Endothelial cell of umbilical vein (primary cell): ENCODE data around the gene APOB. TPM values are rescaled to one million over a fixed set of nuclear protein-coding genes. Genes with fewer than 3 reads are reported as not detected.

Experiments
- BruUV-seq: library from RNA; stranded (reverse); fragments of 400-500 nt; replicated peaks from 2 replicates; lab custom pipeline; 2021; lab: Mats Ljungman, UMichigan
- CTCF ChIA-PET: fragments of 300-600, 350-600 bp; sonication (Branson Sonifier 250); formaldehyde crosslinking; loops from one replicate; lab custom pipeline; 2021; ENCODE audit warnings: antibody characterized with exemption, inconsistent platforms; lab: Charles Lee
- POLR2A ChIA-PET: fragments of 300-600, 350-600 bp; sonication (Branson Sonifier 250); formaldehyde crosslinking; loops from one replicate; lab custom pipeline; 2021; ENCODE audit warnings: antibody characterized with exemption, inconsistent platforms; lab: Charles Lee
- DNase-seq: peaks from one replicate; pipeline ENCODE4 v3.0.0-alpha.2; 2011; ENCODE audit warnings: low read depth, low spot score
- FAIRE-seq: peaks from 2 replicates; lab custom pipeline; 2011; peaks lifted over from hg19 to GRCh38; lab: Jason Lieb, UNC
- H2AFZ ChIP-seq: 2 replicates; pipeline ENCODE4 v1.6.0; 2012; ENCODE audit warnings: low read depth, low read length, control low read depth, inconsistent platforms
- H3K27ac ChIP-seq: 2 replicates; pipeline ENCODE4 v1.5.1; 2011; ENCODE audit warnings: low read depth, mild to moderate bottlenecking, control low read depth, low read length, moderate library complexity; ENCODE audit not compliant: insufficient read depth
- H3K27me3 ChIP-seq, 2 experiments: 2 replicates each; pipeline versions ENCODE4 v1.6.0 to v1.6.1; 2011; ENCODE audit warnings: low read length in 2 of 2, mixed read lengths in 1 of 2; ENCODE audit not compliant: control insufficient read depth in 2 of 2, insufficient read depth in 2 of 2
- H3K36me3 ChIP-seq, 2 experiments: 2 replicates in 1 of 2; 3 replicates in 1 of 2; pipeline ENCODE4 v1.5.1; 2011; ENCODE audit warnings: low read length in 2 of 2, mild to moderate bottlenecking in 1 of 2, moderate library complexity in 1 of 2; ENCODE audit not compliant: control insufficient read depth in 2 of 2, insufficient read depth in 2 of 2; ENCODE audit errors: extremely low read depth in 1 of 2
- H3K4me1 ChIP-seq: 3 replicates; pipeline ENCODE4 v1.5.1; 2011; ENCODE audit warnings: mild to moderate bottlenecking, low read length; ENCODE audit not compliant: control insufficient read depth, insufficient read depth; ENCODE audit errors: extremely low read depth
- H3K4me2 ChIP-seq: 2 replicates; pipeline ENCODE4 v1.6.1; 2011; ENCODE audit warnings: low read length, control low read depth, mixed read lengths; ENCODE audit not compliant: insufficient read depth
- H3K4me3 ChIP-seq, 3 experiments: fragments of 200-600 bp in 1 of 3; sonication (generic), shearing (Covaris generic) in 1 of 3; replicated peaks in 1 of 3; 2 replicates each; pipeline ENCODE4 v1.5.1; 2011 to 2016; ENCODE audit warnings: control low read depth in 3 of 3, low read length in 3 of 3, mild to moderate bottlenecking in 2 of 3, inconsistent platforms in 1 of 3, low read depth in 1 of 3, moderate library complexity in 1 of 3; ENCODE audit not compliant: insufficient read depth in 1 of 3
- H3K79me2 ChIP-seq: 2 replicates; pipeline ENCODE4 v1.6.0; 2012; ENCODE audit warnings: low read length, inconsistent platforms; ENCODE audit not compliant: control insufficient read depth, insufficient read depth
- H3K9ac ChIP-seq: replicated peaks from 2 replicates; pipeline ENCODE3; 2011; ENCODE audit warnings: low read length, control low read depth; ENCODE audit not compliant: insufficient read depth; ENCODE audit errors: extremely low read depth
- H3K9me1 ChIP-seq: replicated peaks from 3 replicates; pipeline ENCODE4 v1.6.0; 2011; ENCODE audit warnings: mild to moderate bottlenecking, low read length; ENCODE audit not compliant: control insufficient read depth, insufficient read depth; ENCODE audit errors: extremely low read depth
- H3K9me3 ChIP-seq: replicated peaks from 2 replicates; pipeline ENCODE4 v1.5.1; 2012; ENCODE audit warnings: low read length, inconsistent platforms; ENCODE audit not compliant: control insufficient read depth, insufficient read depth
- H4K20me1 ChIP-seq: replicated peaks from 2 replicates; pipeline ENCODE3; 2011; ENCODE audit warnings: mild to moderate bottlenecking, low read length; ENCODE audit not compliant: control insufficient read depth, insufficient read depth; ENCODE audit errors: extremely low read depth
- CTCF ChIP-seq, 2 donors: IDR thresholded peaks; 1 replicate in 1 of 2; 2 replicates in 1 of 2; pipeline ENCODE4 v1.5.1; 2011; ENCODE audit warnings: low read length in 2 of 2, mild to moderate bottlenecking in 2 of 2, moderate library complexity in 2 of 2, control low read depth in 1 of 2, inconsistent platforms in 1 of 2, low read depth in 1 of 2; ENCODE audit not compliant: insufficient read depth in 1 of 2; ENCODE audit errors: extremely low read depth in 1 of 2
- EZH2 ChIP-seq: IDR thresholded peaks from 2 replicates; pipeline ENCODE4 v1.6.1; 2012; ENCODE audit warnings: borderline replicate concordance, low read depth, mild to moderate bottlenecking, moderate library complexity, low read length, inconsistent platforms; ENCODE audit not compliant: severe bottlenecking
- FOS ChIP-seq: IDR thresholded peaks from 2 replicates; pipeline ENCODE4 v1.6.1; 2011; ENCODE audit warnings: mild to moderate bottlenecking, low read length, moderate library complexity, borderline replicate concordance; ENCODE audit not compliant: insufficient read depth
- GATA2 ChIP-seq: IDR thresholded peaks from 2 replicates; pipeline ENCODE4 v1.7.0; 2011; ENCODE audit warnings: low read depth, mild to moderate bottlenecking, moderate library complexity, mixed read lengths, low read length; ENCODE audit not compliant: insufficient read length, insufficient read depth
- MAX ChIP-seq: IDR thresholded peaks from 2 replicates; pipeline ENCODE4 v1.6.1; 2011; ENCODE audit not compliant: insufficient read depth, insufficient read length
- POLR2A ChIP-seq: IDR thresholded peaks from 2 replicates; pipeline ENCODE4 v1.6.1; 2012; ENCODE audit warnings: low read depth, mild to moderate bottlenecking, control low read depth, low read length
- POLR2AphosphoS5 ChIP-seq: IDR thresholded peaks from 2 replicates; pipeline ENCODE4 v1.6.1; 2012; ENCODE audit warnings: low read depth, mild to moderate bottlenecking, control low read depth, low read length, moderate library complexity; ENCODE audit not compliant: insufficient read depth
- dilution Hi-C: fragments of 300-500 bp; cut with MboI; formaldehyde crosslinking; loops from one replicate; pipeline ENCODE4 v1.15.0; 2019; ENCODE audit warnings: low sequenced_read_pairs; ENCODE audit not compliant: extremely low pct_ligation_motif_present
- intact Hi-C: fragments of 100-400 bp; cut with micrococcal nuclease; formaldehyde crosslinking; loops from one replicate; pipeline ENCODE4 v1.10.0; 2022
- polyA plus RNA-seq, 4 experiments: library from polyadenylated mRNA; depleted of rRNA in 3 of 4; stranded (reverse) in 3 of 4; unstranded in 1 of 4; fragments of >200 nt; gene quantifications; 2 replicates each; pipeline versions ENCODE4 v1.2.1 to v1.2.3, GENCODE V29; 2011 to 2012; ENCODE audit warnings: missing spikeins in 1 of 4
- total RNA-seq: library from RNA; stranded (reverse); gene quantifications from 2 replicates; pipeline ENCODE4 v1.2.3, GENCODE V29; 2021

Gene APOB
- total and polyA plus RNA-seq, 2 donors (not counting 3 experiments of a cell fraction or from before 2014, with no cell fraction given), result 0.07 to 0.09 TPM

GRCh38 chr2:21011876-21012556 is 31.9 kb downstream of the APOB start:
- POLR2A ChIA-PET, result no interaction called here
- BruUV-seq, result no TSS peak

More at GRCh38 chr2:21011876-21012556, 31.9 kb downstream of the APOB start:
- H2AFZ ChIP-seq, result no peak overlapping the region
- no peak overlapping the region for H3K4me3 ChIP-seq
- no peak for DNase-seq
- H3K9me1 ChIP-seq, result no peaks in the 10 kb centered on the region
- no peak overlapping the region for H3K9ac ChIP-seq
- H3K27ac ChIP-seq, result no peak overlapping the region
- no peaks in the 10 kb centered on the region for H4K20me1 ChIP-seq
- CTCF ChIA-PET, result no interaction called here
- H3K4me2 ChIP-seq, result no peak overlapping the region
- dilution Hi-C loops, result no loop called here
- no peak for FAIRE-seq
- intact Hi-C loops, result no loop called here
- no peaks in the 10 kb centered on the region for H3K4me1 ChIP-seq
- no peaks in the 10 kb centered on the region for H3K27me3 ChIP-seq
- no peaks in the 10 kb centered on the region for H3K9me3 ChIP-seq
- H3K79me2 ChIP-seq, result no peaks in the 10 kb centered on the region
- TF ChIP-seq CTCF (IDR thresholded peaks at IDR 0.05; ENCODE audit: extremely low read depth in 1 of 2, insufficient read depth in 1 of 2, low read depth in 1 of 2, low read length in 2 of 2) (no peak), MAX (no peak), EZH2 (no peak), POLR2AphosphoS5 (no peak), GATA2 (no peak), FOS (no peak), POLR2A (no peak)
- H3K36me3 ChIP-seq, result no peaks in the 10 kb centered on the region
